AG04450 (cell line): ENCODE data around the gene APBB2. TPM values are rescaled to one million over a fixed set of nuclear protein-coding genes. Genes with fewer than 3 reads are reported as not detected.

ENCODE experiments used
- CTCF ChIA-PET: fragments of 300-600, 350-600 bp; formaldehyde crosslinking; extraction: SDS; loops from one replicate; lab custom pipeline; 2022; ENCODE audit warnings: antibody characterized with exemption, inconsistent platforms; lab: Charles Lee
- POLR2A ChIA-PET: fragments of 350-600 bp; formaldehyde crosslinking; extraction: SDS; loops from one replicate; lab custom pipeline; 2021; ENCODE audit warnings: antibody characterized with exemption, inconsistent platforms; lab: Yijun Ruan, JAX
- DNase-seq: peaks from one replicate; pipeline ENCODE4 v3.0.0-alpha.2; 2011; ENCODE audit warnings: low read depth, low spot score
- H3K27ac ChIP-seq: one replicate; pipeline ENCODE4 v1.5.1; 2012; ENCODE audit warnings: low read depth, low read length, control low read depth
- H3K27me3 ChIP-seq: one replicate; pipeline ENCODE4 v1.6.0; 2012; ENCODE audit warnings: low read length; ENCODE audit not compliant: control insufficient read depth, insufficient read depth
- H3K4me3 ChIP-seq: 2 replicates; pipeline ENCODE4 v1.5.1; 2011; ENCODE audit warnings: mild to moderate bottlenecking, low read depth, low read length, control low read depth
- H3K9me3 ChIP-seq: 2 replicates; pipeline ENCODE4 v1.5.1; 2012; ENCODE audit warnings: low read length; ENCODE audit not compliant: control insufficient read depth, insufficient read depth
- CTCF ChIP-seq: IDR thresholded peaks from 2 replicates; pipeline ENCODE4 v1.5.1; 2011; ENCODE audit warnings: low read depth, low read length, control low read depth, inconsistent platforms
- polyA plus RNA-seq: library from polyadenylated mRNA; depleted of rRNA; stranded (reverse); fragments of >200 nt; gene quantifications from 2 replicates; pipeline ENCODE4 v1.2.3, GENCODE V29; 2011

Gene APBB2
- polyA plus RNA-seq, 1 experiment = 52.7 TPM

DNA sequence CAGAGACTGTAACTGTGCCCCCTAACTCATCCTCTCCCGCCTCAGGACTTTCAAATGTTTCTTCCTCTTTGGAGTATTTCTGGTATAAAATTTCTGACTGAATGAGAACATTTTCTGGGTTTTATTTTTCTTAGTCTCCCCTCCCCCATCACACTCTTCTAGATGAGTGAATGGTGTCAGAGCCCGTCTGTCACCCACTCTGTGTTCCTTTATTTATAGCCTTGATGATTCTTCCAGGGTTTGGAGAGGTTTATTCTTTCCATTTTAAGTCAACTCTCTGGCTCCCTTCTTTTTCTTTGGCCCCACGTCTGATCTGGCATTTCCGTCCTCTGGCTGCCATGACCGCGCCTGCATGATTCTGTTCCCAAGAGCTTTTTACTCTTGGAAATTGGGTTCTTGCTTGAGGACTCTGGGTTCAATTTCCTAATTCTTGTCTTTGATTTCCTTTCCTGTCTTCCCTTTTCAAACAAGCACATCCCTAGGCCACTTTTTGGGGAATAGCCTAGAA lies 335.7 kb downstream of the APBB2 start:
- Histone ChIP-seq H3K27ac (no peak overlapping the region), H3K27me3 (peaks cover 2% of the 10 kb centered on the region), H3K4me3 (no peak overlapping the region), H3K9me3 (no peaks in the 10 kb centered on the region)
- ChIA-PET CTCF (interaction anchor here (1.2 to 2.6 kb wide), 1 partner anchor 19 kb away, joined by 7 to 10 read pairs; no protein-coding TSS in a partner anchor), POLR2A (no interaction called here)
- DNase-seq = no peak
- no peak for TF ChIP-seq CTCF

DNA sequence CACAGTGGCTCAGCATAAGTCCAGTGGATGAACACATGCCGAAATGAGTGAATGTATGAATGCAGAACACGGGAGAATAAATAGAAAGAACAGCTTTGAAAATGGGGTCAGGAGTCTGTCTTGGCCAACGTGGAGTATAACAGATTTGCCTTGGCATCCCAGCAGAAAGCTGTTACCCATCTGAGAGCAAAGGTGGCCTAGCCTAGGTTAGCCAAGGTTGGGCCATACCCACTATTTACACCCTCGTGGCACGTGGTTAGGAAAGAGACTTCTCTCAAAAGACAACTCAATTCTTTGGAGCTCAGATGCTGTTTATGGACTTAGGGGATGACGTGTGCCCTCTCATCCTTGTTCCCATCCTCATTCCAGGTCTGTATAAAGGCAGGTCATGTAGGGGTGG lies 337.3 kb downstream of the APBB2 start:
- POLR2A ChIA-PET = no interaction called here
- no peak for TF ChIP-seq CTCF
- no peak overlapping the region for H3K4me3 ChIP-seq
- peaks cover 2% of the 10 kb centered on the region for H3K27me3 ChIP-seq
- no peak overlapping the region for H3K27ac ChIP-seq
- no peak for DNase-seq
- H3K9me3 ChIP-seq = no peaks in the 10 kb centered on the region
- CTCF ChIA-PET = interaction anchor here (0.6 to 2.6 kb wide), 4 partner anchors 11 to 37 kb away, joined by 3 to 10 read pairs (median 5); no protein-coding TSS in a partner anchor

DNA sequence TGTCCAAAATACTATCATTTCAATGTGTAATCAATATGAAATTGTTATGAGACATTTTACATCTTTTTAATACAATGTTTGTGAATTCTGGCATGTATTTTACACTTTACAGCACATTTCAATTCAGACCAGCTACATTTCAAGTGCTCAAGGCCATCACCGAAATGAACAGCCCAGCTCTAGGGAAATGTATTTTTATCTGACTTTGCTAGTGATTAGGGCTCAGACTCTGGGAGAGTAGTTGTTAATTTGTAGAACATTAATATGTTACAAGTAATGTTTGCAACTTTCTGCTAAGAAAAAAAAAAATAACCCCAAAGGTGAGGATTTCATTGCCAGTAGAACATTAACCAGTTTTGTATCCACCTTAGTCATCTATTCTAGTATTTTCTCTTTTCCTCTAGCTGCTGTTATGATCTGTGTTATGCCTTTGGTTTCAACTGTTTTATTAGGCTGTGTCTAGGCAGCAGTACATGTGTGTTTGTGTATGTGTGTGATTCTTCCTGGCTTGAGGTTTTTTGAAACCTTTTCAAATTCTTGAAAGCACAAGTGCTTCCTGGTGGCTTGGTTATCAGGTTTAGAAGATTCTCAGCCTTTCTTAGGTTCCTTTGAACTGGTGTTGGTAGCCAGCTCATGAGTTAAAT lies 338.7 kb downstream of the APBB2 start:
- H3K4me3 ChIP-seq = no peak overlapping the region
- no peak for DNase-seq
- H3K9me3 ChIP-seq = no peaks in the 10 kb centered on the region
- TF ChIP-seq CTCF = no peak
- peaks cover 2% of the 10 kb centered on the region for H3K27me3 ChIP-seq
- no peak overlapping the region for H3K27ac ChIP-seq
- POLR2A ChIA-PET = no interaction called here
- CTCF ChIA-PET = no interaction called here

- peaks cover 2% of the 10 kb centered on the region for H3K27me3 ChIP-seq
- no peak for DNase-seq
- ChIA-PET POLR2A (no interaction called here), CTCF (interaction anchor here (0.9 kb wide), 1 partner anchor 34 kb away, joined by 3 read pairs; no protein-coding TSS in a partner anchor)
- no peak overlapping the region for H3K27ac ChIP-seq
- no peak overlapping the region for H3K4me3 ChIP-seq
- no peaks in the 10 kb centered on the region for H3K9me3 ChIP-seq
- no peak for TF ChIP-seq CTCF
Measured at GRCh38 chr4:40874901-40875300, 339.4 kb downstream of the APBB2 start.

- no peak for TF ChIP-seq CTCF
- DNase-seq = no peak
- Histone ChIP-seq H3K4me3 (no peak overlapping the region), H3K9me3 (no peaks in the 10 kb centered on the region), H3K27me3 (peaks cover 2% of the 10 kb centered on the region), H3K27ac (no peak overlapping the region)
- ChIA-PET POLR2A (no interaction called here), CTCF (interaction anchor here (0.9 kb wide), 1 partner anchor 34 kb away, joined by 3 read pairs; no protein-coding TSS in a partner anchor)
Measured at GRCh38 chr4:40874331-40874730, 340.0 kb downstream of the APBB2 start.
